Stimulated activated CD4-positive, alpha-beta T cell treated with anti-CD3 and anti-CD28 coated beads, Interleukin-1b, Interleukin-23, amount 100 ng/mL, for 4 hours (primary cell): ENCODE results near the gene EXOC3L2.
"Not testable (repeated sequence)": the region's sequence is repeated elsewhere in the genome, so short reads cannot be mapped to it uniquely, and the experiment has no call there.

ENCODE experiments used
- DNase-seq, 2 donors: peaks; one replicate each; pipeline ENCODE4 v3.0.0-alpha.2; 2020; ENCODE audit warnings: low read depth in 2 of 2

Gene EXOC3L2

DNA sequence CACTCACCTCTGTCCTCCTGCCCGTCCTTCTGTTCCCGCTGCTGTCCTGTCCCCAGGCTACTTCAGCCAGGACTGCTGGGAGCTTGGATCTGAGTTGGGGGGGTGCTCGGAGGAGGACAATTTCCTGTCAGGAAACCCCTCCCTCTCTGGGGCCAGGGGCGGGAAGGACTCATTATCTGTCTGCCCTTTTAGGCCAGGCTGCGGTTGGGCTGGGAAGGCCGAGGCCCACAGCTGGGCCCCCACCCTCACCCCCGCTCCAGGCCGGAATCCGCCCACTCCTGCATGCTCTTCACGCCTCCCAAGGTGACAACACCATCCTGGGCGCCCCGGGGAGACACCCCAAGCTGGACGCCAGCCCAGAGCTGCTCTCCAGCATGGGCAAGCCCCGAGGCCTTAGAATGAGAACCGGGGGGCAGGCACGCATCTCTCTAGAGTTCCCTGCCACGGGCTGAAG, at the start of gene EXOC3L2:
Gene EXOC3L2, minus strand, starts transcription at position 74 of the 454 bp plus-strand sequence. CDS start 6,362 bp downstream, outside the sequence.
- DNase-seq = no peak

DNA sequence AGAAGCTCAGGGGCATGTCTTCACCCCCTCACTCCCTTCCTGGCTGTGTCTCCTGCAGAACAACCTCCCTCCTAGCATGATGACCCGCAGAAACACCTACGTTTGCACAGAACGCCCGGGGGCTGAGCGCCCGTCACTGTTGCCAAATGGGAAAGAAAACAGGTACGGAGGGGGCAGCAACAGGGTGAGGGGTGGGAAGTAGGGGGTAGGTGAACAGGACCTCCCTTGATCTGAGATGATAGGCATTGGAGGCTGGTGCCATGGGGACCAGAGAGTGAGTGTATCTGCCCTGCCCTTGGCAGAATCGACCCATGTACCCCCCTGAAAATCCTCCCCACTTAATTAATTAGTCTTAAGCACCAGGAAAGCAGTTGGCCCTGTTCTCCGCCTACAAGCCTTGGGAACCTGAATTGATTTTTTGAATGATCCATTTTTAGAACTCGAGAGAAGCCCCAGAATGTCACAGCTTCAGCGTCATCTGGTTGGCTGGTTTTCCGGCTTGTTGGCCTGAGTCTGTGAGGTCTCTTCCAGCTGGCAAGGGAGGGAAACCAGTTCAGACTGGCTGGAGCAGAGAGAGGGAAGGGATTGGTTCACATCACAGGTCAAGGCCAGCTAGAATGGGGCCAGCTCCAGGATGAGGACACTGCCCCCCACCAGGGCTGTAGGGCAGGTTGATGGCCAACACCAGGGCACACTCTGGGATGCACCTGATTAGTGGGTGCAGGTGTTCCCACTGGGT, 49.3 kb upstream of the EXOC3L2 start:
- no peak for DNase-seq

DNA sequence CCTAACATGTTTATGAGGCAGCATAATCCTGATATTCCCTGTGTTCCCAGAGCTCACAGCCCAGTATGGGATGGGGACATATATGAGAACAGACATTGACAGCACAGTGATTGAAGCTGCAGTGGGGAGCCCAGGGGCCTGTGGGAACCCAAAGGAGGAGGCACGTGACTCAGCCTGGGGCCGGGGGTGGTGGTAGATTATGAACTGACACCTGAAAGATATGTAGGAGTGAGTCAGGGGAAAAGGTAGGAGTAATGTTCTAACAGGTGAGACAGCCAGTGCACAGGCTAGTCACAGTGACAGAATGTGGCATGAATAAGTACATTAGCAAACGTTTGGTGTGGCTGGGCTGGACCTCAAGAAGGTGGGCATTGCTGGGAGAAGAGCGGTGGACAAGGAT, 48.5 kb upstream of the EXOC3L2 start:
- DNase-seq = peak in 1 of 2 donors; percentile 25

DNA sequence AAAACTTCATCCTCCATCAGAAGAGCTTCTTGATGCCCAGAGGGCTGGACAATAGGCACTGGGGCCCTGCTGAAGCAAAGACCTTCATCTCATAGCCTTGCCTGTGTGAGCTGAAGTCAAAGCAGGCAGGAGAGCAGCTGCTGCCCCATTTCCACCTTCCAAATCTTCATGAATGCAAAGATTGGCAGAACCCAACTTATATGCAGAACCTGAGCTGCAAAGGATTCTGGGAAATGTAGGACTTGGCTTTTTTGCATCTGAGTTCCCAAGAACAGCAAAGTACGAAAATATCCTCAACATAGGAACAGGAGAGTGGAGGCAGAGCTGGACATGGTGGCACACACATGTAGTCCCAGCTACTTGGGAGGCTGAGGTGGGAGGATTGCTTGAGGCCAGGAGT, 46.6 kb upstream of the EXOC3L2 start:
- DNase-seq = no peak

DNA sequence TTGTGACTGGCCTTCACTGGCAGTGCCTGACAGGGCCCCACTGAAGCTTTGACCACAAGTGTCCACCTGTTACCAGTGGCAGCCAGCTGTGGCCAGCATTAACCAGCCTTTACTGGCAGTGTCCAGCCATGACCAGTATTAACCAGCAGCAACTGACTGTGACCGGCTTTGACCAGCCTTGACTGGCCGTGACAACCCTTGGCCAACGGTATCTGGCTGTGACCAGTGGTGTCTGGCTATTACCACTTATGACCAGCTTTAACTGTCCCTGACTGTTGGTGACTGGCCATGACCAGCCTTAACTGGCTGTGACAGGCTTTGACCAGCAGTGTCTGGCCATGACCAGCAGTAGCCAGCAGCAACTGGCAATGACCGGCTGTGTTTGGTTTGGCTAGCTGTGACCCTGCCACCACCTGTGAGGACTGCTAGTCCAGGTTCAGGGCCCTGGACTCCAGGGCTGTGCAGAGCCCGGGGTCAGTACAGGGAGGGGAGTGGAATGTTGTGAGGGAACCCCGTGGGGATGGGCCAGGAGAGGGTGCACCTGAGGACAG, 45.2 kb upstream of the EXOC3L2 start:
- no peak for DNase-seq

DNA sequence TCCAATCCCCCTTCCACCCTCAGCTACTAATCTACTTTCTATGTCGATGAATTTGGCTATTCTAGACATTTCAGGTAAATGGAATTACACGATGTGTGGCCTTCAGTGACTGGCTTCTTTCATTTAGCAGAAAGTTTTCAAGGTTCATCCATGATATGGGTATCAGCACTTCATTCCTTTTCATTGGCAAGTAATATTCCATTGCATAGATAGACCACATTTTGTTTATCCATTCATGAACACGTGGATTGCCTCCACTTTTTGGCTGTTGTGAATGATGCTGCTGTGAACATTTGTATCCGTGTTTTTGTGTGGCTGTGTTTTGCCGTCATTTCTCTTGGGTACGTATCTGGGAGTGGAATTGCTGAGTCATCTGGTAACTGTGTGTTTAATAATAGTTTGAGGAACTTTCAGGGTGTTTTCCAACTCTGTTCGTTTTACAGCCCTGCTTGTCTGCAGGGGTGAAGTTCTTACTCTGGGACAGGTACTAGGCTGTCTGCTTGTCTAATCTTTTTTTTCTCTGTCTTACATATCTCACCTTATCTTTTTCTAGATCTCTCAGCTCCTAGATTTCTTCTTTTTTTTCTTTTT, 38.3 kb upstream of the EXOC3L2 start:
- no peak for DNase-seq

DNA sequence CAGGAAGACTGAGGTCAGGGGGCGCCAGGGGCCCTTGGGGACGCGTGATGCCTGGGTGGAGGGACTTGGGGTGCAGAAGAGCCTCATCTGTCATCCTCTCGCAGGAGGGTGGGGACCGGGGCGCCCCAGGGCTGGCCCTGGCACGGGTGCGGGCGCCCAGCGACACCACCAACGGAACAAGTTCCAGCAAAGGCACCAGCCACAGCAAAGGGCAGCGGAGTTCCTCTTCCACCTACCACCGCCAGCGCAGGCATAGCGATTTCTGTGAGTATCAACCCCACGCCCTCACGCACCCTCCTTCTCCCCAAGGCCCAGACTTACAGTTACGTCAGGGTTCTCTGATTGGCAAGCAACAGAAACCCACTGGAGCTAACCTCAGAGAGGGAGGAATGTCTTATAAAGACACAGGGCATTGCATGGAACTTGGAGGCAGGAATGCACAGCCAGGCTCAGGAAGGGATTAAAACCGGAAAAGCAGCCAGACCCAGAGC, 35.3 kb upstream of the EXOC3L2 start:
- no peak for DNase-seq

DNA sequence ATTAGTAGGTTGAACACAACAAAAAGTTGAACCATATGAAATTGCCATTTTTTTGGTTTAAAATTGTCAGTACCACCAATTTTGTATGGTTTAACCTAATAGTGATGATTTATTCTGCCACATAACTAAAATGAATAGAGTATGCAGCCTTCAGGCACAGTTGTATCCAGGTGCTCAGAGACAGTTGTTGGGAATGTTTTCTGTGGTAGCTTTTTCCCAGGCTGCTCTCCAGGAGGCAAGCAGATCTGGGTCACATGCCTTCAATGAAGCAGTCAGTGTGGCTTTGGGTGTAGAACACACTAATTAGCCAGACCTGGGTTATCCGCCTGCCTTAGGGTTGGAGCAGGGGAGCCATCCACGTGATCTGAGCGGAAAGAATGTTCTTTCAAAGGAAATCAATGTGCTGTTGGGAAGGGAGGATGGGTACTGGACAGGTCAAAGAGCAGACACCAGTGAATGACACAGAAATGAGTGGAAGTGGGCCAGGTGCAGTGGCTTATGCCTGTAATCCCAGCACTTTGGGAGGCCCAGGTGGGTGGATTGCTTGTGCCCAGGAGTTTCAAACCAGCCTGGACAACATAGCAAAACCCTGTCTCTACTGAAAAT, 34.5 kb upstream of the EXOC3L2 start:
- no peak for DNase-seq

DNA sequence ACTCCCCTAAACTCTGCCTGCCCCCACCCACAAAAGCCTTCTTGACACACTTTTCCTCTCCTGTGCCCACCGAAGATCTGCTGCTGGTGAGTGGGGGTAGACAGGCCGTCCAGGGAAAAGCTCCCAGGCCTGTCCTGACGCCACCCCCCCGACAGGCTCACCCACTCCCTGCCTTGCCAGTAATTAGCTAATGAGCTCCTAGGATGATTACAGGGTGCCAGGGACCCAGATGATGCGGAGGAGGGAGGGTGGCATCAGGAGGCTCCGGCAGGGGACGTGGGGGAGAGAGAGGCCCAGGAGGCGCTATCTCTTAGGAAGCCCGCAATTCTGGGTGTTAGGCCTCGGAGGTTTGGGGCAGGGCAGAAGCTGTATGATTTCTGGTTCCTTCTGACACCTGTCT, 32.9 kb upstream of the EXOC3L2 start:
- DNase-seq = no peak

DNA sequence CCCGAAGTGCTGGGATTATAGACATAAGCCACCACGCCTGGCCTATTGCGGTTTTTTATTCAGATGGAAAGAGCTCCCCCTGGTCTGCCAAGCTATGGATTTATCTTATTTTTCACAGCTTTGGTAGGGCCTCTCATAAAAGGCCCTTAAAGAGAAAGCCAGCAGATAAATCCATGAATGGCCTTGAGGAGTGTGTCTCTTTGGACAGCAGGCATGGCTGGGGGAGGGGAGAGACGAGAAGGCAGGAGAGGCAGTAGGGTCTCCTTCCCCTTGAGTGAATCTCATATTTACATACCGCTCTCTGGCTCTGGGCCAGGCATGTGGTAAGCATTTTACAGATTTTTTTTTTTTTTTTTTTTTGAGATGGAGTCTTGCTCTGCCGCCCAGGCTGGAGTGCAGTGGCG, 31.1 kb upstream of the EXOC3L2 start:
- no peak for DNase-seq

DNA sequence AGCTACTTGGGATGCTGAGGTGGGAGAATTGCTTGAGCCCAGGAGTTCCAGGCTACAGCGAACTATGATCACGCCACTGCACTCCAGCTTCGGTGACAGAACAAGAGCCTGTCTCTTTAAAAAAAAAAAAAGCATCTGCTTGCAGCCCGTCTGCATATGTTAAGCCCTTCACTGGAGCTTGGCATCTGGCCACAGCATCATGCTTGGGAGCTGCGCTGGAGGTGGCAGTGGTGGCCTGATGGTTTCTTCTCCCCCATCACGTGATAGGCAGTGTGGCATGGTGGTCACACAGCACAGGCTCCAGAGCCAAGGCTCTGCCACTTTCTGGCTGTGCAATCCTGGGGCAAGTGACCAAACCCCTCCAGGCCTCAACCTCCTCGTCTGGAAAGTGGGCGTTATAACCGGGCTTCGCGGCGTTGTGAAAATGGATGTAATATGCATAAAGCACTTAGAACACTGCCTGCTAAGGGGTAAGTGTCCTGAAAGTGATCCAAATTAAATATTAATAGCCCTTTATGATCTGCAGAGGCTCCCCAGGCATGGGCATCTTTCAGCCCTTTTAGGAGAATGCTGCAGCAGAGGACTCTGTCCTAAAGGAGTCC, 30.3 kb upstream of the EXOC3L2 start:
- DNase-seq = no peak

DNA sequence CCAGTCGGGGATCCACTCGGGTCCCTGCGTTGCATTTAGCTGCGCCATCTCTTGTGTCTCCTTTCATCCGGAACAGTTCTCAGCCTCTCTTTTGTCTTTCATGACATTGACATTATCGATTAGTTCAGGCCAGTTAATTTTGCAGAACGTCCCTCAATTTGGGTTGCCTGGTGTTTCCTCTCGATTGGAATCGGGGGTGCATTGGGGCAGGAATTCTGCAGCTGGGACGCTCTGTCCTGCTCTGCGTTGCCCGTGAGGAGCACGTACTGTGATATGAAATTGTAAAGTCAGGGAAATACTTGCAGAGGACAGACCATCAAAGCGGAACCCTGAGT, 28.3 kb upstream of the EXOC3L2 start:
- DNase-seq = no peak

DNA sequence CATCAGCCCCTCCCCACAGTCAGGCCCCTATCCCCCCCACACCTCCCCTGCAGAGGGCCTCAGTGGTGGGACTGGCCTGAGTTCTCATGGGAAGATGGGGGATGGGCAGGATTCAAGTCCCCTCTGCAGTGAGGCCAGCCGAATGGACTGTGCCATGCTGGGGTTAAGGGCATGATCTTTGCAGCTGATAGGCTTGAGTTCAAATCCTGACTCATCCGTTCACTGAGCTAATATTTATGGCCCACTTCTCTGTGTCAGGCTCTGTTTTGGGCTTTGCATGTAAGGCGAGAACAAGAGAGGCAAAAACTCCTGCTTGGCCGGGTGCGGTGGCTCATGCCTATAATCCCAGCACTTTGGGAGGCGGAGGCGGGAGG, 26.5 kb upstream of the EXOC3L2 start:
- DNase-seq = no peak

DNA sequence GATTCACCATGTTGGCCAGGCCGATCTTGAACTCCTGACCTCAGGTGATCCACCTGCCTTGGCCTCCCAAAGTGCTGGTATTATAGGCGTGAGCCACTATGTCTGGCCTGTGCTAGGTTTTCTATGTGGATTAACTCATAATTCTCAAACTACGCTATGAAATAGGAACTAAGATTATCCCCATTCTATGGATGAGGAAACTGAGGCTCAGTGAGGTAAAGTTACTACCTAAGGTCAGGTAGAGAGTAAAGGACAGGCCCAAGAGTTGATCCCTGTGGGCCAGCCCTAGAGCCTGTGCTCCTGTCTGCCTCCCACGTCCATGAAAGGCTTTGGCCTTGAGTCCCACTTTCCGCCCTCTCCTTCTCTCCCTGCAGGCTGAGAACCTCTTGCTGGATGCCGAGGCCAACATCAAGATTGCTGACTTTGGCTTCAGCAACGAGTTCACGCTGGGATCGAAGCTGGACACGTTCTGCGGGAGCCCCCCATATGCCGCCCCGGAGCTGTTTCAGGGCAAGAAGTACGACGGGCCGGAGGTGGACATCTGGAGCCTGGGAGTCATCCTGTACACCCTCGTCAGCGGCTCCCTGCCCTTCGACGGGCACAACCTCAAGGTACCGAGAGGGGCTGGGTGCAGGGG, 26.0 kb upstream of the EXOC3L2 start:
- no peak for DNase-seq

DNA sequence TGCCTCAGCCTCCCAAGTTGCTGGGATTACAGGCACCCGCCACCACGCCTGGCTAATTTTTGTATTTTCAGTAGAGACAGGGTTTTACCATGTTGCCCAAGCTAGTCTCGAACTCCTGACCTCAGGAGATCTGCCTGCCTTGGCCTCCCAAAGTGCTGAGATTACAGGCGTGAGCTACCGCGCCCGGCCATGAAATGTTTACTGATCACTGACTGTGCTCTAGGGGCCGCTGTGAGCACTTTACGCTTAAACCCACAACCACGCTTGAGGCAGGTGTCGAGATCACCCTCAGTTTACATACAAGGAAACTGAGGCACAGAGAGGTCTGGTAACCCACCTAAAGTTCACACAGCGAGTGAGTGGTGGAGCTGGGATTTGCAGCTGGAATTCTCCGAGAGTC, 24.7 kb upstream of the EXOC3L2 start:
- not testable (repeated sequence) for DNase-seq

DNA sequence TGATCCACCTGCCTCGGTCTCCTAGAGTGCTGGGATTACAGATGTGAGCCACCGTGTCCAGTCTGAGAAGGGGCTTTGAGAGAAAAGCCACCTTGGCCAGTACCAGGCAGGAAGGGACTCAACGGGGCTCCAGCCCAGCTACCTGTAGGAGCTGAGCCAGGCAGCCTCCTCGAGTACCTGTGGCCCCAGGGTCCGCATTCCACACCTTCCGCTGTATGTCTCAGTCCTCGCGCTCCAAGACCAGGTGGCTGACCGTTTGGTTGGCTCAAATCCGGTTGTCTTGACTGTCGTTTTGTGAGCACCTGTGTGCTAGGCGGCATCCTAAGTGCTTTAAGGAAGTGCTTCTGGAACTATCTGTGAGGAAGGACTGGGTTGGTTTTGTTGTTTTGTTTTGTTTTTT, 22.1 kb upstream of the EXOC3L2 start:
- DNase-seq = no peak

DNA sequence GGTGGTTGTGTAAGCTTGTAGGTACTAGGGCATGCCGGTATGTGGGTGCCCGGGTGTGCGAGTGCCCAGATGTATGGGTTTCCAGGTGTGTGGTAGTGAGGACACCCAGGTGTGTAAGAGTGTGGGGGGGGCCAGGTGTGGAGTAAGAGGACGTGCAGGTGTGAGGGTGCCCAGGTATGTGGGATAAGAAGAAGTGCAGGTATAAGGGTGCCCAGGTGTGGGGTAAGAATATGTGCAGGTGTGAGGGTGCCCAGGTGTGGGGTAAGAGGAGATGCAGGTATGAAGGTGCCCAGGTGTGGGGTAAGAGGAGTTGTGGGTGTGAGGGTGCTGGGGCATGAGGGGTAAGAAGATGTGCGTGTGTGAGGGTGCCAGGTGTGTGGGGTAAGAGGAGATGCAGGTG, 20.2 kb upstream of the EXOC3L2 start:
- DNase-seq = no peak

DNA sequence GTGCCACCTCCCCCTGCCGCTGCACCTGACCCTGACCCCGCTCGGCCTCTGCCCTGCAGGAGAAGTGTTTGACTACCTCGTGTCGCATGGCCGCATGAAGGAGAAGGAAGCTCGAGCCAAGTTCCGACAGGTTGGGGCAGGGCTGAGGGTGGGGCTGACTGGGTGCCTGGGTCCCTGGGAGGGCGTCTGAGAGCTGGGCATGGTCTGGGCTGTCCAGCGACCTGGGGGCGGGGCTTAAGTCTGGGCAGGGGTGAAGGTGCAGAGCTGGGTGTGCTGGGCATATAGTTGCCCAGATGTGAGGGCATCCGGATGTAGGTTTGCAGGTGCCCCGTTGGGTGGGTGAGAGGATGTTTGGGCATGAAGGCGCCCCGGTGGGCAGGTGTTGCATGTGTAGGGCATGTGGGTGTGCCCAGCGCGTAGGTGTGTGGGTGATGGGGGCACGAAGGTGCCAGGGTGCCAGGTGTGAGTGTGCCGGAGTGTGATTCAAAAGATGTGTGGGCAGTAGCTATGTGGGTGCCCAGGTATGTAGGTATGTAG, 19.6 kb upstream of the EXOC3L2 start:
- DNase-seq = no peak

DNA sequence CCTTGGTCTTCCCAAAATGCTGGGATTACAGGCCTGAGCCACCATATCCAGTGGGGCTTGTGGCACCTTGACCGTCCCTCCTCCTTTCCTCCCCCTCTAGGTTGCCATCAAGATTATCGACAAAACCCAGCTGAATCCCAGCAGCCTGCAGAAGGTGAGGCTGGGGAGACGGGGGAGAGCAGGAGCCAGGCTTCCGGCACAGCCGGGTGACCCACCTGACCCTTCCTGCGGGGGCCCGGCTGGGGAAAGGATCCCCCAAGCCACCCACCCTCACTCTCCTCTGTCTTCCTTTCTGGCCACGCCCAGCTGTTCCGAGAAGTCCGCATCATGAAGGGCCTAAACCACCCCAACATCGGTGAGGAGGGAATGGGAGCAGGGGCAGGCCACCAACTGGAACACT, 17.8 kb upstream of the EXOC3L2 start:
- no peak for DNase-seq

DNA sequence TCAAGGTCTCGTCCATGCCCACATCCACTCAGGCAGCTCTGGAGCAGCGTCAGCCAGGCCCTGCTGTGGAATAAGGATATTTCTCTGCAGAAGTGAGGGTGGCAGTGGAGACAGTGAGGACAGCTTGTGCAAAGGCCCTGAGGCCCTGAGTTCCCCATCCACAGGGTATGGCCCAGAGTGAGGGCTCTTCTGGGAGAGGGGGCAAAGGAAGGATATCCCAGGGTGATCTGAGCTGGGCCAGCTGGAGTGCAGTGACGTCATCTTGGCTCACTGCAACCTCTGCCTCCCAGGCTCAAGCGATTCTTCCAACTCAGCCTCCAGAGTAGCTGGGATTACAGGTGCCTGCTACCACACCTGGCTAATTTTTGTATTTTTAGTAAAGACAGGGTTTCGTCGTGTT, 17.4 kb upstream of the EXOC3L2 start:
- no peak for DNase-seq

DNA sequence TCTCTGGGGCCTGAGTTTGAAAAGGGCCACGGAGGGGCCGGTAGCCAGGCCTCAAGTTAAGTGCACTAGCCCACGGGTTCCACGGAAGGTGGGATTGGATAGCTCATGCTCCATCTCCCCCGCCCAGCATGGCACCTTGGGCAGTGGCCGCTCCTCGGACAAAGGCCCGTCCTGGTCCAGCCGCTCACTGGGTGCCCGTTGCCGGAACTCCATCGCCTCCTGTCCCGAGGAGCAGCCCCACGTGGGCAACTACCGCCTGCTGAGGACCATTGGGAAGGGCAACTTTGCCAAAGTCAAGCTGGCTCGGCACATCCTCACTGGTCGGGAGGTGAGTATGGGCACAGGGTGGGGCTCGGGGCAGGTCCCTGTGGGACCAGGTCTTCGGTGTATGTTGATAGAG, 13.7 kb upstream of the EXOC3L2 start:
- no peak for DNase-seq

DNA sequence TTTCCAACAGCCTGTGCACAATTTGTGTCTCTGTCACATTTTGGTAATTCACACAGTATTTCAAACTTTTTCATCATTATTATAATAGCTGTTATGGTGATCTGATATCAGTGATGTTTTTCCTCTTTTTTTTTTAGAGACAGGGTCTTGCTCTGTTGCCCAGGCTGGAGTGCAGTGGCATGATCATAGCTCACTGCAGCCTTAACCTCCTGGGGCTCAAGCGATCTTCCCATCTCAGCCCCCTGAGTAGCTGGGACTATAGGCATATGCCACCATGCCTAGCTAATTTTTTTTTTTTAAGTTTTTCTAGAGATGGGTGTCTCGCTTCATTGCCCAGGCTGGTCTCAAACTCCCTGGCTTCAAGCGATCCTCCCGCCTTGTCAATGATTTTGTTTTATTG, 11.6 kb upstream of the EXOC3L2 start:
- no peak for DNase-seq
